Osteocyte (in vitro differentiated cells): ENCODE measurements around the gene TRRAP. TPM values are rescaled to one million over a fixed set of nuclear protein-coding genes. Genes with fewer than 3 reads are reported as not detected.

ENCODE experiments used
- DNase-seq: peaks from one replicate; pipeline ENCODE4 v3.0.0; 2021; ENCODE audit warnings: mixed read lengths; ENCODE audit not compliant: unreplicated experiment; ENCODE audit errors: extremely low spot score
- H3K27ac Mint-ChIP-seq: one replicate; pipeline ENCODE4 v1.8.0; 2021; ENCODE audit warnings: mild to moderate bottlenecking, mixed read lengths; ENCODE audit not compliant: unreplicated experiment
- H3K27me3 Mint-ChIP-seq: one replicate; pipeline ENCODE4 v1.8.0; 2021; ENCODE audit warnings: mixed read lengths; ENCODE audit not compliant: unreplicated experiment
- H3K36me3 Mint-ChIP-seq: one replicate; pipeline ENCODE4 v1.8.0; 2021; ENCODE audit warnings: mixed read lengths; ENCODE audit not compliant: unreplicated experiment
- H3K4me1 Mint-ChIP-seq: one replicate; pipeline ENCODE4 v1.8.0; 2021; ENCODE audit warnings: mixed read lengths; ENCODE audit not compliant: unreplicated experiment
- H3K4me3 Mint-ChIP-seq: one replicate; pipeline ENCODE4 v1.8.0; 2021; ENCODE audit warnings: mild to moderate bottlenecking, moderate library complexity, mixed read lengths; ENCODE audit not compliant: unreplicated experiment
- H3K9me3 Mint-ChIP-seq: one replicate; pipeline ENCODE4 v1.8.0; 2021; ENCODE audit warnings: mixed read lengths; ENCODE audit not compliant: unreplicated experiment
- CTCF ChIP-seq: fragments of 200-600 bp; sonication (generic); IDR thresholded peaks from 2 replicates; pipeline ENCODE4 v1.5.0; 2021; ENCODE audit warnings: antibody characterized with exemption, mild to moderate bottlenecking, moderate library complexity
- total RNA-seq: library from RNA; stranded (reverse); gene quantifications from 2 replicates; pipeline ENCODE4 v1.2.1, GENCODE V29; 2021

The TRRAP gene
- total RNA-seq, 1 donor from 2014 or later, result 48.5 TPM

GRCh38 chr7:98982686-98983085, 104.4 kb downstream of the TRRAP start:
- H3K4me1 Mint-ChIP-seq, result no peaks in the 10 kb centered on the region

GRCh38 chr7:98984126-98984525, 105.8 kb downstream of the TRRAP start:
- no peak for TF ChIP-seq CTCF
- peaks cover 11% of the 10 kb centered on the region for H3K9me3 Mint-ChIP-seq
- H3K4me1 Mint-ChIP-seq, result no peaks in the 10 kb centered on the region
- H3K27ac Mint-ChIP-seq, result no peak overlapping the region
- H3K27me3 Mint-ChIP-seq, result no peaks in the 10 kb centered on the region
- no peak for DNase-seq
- peaks cover 70% of the 10 kb centered on the region for H3K36me3 Mint-ChIP-seq
- H3K4me3 Mint-ChIP-seq, result no peak overlapping the region

More at GRCh38 chr7:98982686-98983085, 104.4 kb downstream of the TRRAP start:
- DNase-seq, result no peak
- Mint-ChIP-seq H3K36me3 (peaks cover 73% of the 10 kb centered on the region), H3K27me3 (no peaks in the 10 kb centered on the region), H3K27ac (no peak overlapping the region), H3K9me3 (peaks cover 11% of the 10 kb centered on the region), H3K4me3 (no peak overlapping the region)
- TF ChIP-seq CTCF, result no peak

GRCh38 chr7:98985406-98985805, 107.1 kb downstream of the TRRAP start:
- H3K36me3 Mint-ChIP-seq, result peaks cover 73% of the 10 kb centered on the region
- no peaks in the 10 kb centered on the region for H3K4me1 Mint-ChIP-seq
- no peak for TF ChIP-seq CTCF
- no peak overlapping the region for H3K4me3 Mint-ChIP-seq
- peaks cover 11% of the 10 kb centered on the region for H3K9me3 Mint-ChIP-seq
- no peak for DNase-seq
- H3K27me3 Mint-ChIP-seq, result no peaks in the 10 kb centered on the region
- no peak overlapping the region for H3K27ac Mint-ChIP-seq

DNA sequence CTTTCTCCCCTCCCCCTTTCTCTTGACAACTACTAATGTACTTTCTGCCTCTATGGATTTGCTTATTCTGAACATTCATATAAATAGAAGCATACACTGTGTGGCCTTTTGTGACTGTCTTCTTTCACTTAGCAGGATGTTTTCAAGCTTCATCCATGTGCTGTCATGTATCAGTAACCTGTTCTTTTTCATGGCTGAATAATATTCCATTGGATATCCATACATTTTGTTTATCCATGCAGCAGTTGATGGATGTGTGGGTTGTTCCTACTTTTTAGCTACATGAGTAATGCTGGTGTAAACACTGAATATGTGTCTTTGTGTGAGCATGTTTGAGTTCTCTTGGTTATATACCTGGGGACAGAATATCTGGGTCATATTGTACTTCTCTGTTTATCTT, 107.6 kb downstream of the TRRAP start:
- H3K27ac Mint-ChIP-seq, result no peak overlapping the region
- no peaks in the 10 kb centered on the region for H3K27me3 Mint-ChIP-seq
- peaks cover 74% of the 10 kb centered on the region for H3K36me3 Mint-ChIP-seq
- TF ChIP-seq CTCF, result no peak
- DNase-seq, result no peak
- H3K4me3 Mint-ChIP-seq, result no peak overlapping the region
- peaks cover 11% of the 10 kb centered on the region for H3K9me3 Mint-ChIP-seq
- H3K4me1 Mint-ChIP-seq, result no peaks in the 10 kb centered on the region

- no peak for TF ChIP-seq CTCF
- no peak for DNase-seq
- H3K4me3 Mint-ChIP-seq, result no peak overlapping the region
- no peaks in the 10 kb centered on the region for H3K27me3 Mint-ChIP-seq
- peaks cover 11% of the 10 kb centered on the region for H3K9me3 Mint-ChIP-seq
- no peaks in the 10 kb centered on the region for H3K4me1 Mint-ChIP-seq
- H3K36me3 Mint-ChIP-seq, result peaks cover 75% of the 10 kb centered on the region
- no peak overlapping the region for H3K27ac Mint-ChIP-seq
Measured at GRCh38 chr7:98988641-98989040, 110.3 kb downstream of the TRRAP start.
